Mesendoderm (in vitro differentiated cells): ENCODE measurements around the gene AKT1.

Experiments
- DNase-seq: peaks from one replicate; pipeline ENCODE4 v3.0.0; 2013
- H2AK5ac ChIP-seq: 2 replicates; pipeline ENCODE4 v1.6.1; 2013; ENCODE audit warnings: low read length, inconsistent platforms
- H2BK120ac ChIP-seq: 2 replicates; pipeline ENCODE4 v1.6.1; 2013; ENCODE audit warnings: low read depth, mild to moderate bottlenecking, low read length, moderate library complexity, mixed read lengths
- H2BK15ac ChIP-seq: replicated peaks from 2 replicates; pipeline ENCODE4 v1.6.1; 2013; ENCODE audit warnings: low read depth, mild to moderate bottlenecking, moderate library complexity
- H2BK5ac ChIP-seq: 2 replicates; pipeline ENCODE4 v1.6.1; 2013; ENCODE audit warnings: low read length, inconsistent platforms
- H3K18ac ChIP-seq: 2 replicates; pipeline ENCODE4 v1.6.1; 2013; ENCODE audit warnings: mild to moderate bottlenecking, low read length, mixed read lengths
- H3K23ac ChIP-seq: one replicate; pipeline ENCODE4 v1.6.1; 2013; ENCODE audit warnings: low read length
- H3K27ac ChIP-seq: 2 replicates; pipeline ENCODE4 v1.5.1; 2013; ENCODE audit warnings: low read depth, mild to moderate bottlenecking, inconsistent platforms, low read length, moderate library complexity
- H3K27me3 ChIP-seq: 2 replicates; pipeline ENCODE4 v1.6.1; 2013; ENCODE audit warnings: low read length, control low read depth, mild to moderate bottlenecking, inconsistent platforms; ENCODE audit not compliant: insufficient read depth, poor library complexity
- H3K36me3 ChIP-seq: 2 replicates; pipeline ENCODE4 v1.6.1; 2013; ENCODE audit warnings: low read length, inconsistent platforms; ENCODE audit not compliant: control insufficient read depth, insufficient read depth
- H3K4ac ChIP-seq: one replicate; pipeline ENCODE4 v1.6.1; 2013; ENCODE audit warnings: low read depth, mild to moderate bottlenecking, low read length, moderate library complexity
- H3K4me1 ChIP-seq: 2 replicates; pipeline ENCODE4 v1.6.1; 2013; ENCODE audit warnings: low read depth, low read length, inconsistent platforms; ENCODE audit not compliant: control insufficient read depth
- H3K4me2 ChIP-seq: 2 replicates; pipeline ENCODE4 v1.6.1; 2013; ENCODE audit warnings: low read length
- H3K4me3 ChIP-seq: 2 replicates; pipeline ENCODE4 v1.5.1; 2013; ENCODE audit warnings: mild to moderate bottlenecking, low read length
- H3K56ac ChIP-seq: one replicate; pipeline ENCODE4 v1.6.1; 2013; ENCODE audit warnings: low read length
- H3K79me1 ChIP-seq: 2 replicates; pipeline ENCODE4 v1.6.1; 2013; ENCODE audit warnings: low read length, inconsistent platforms
- H3K79me2 ChIP-seq: 2 replicates; pipeline ENCODE4 v1.6.1; 2013; ENCODE audit warnings: mild to moderate bottlenecking, low read length; ENCODE audit not compliant: control insufficient read depth, insufficient read depth
- H3K9ac ChIP-seq: 2 replicates; pipeline ENCODE4 v1.6.1; 2013; ENCODE audit warnings: low read length, inconsistent platforms
- H4K5ac ChIP-seq: one replicate; pipeline ENCODE4 v1.6.1; 2013; ENCODE audit warnings: low read length
- H4K8ac ChIP-seq: one replicate; pipeline ENCODE4 v1.6.1; 2013; ENCODE audit warnings: low read depth, mild to moderate bottlenecking, control low read depth, low read length, moderate library complexity
- WGBS: extraction: QIAGEN DNeasy Blood & Tissue Kit; methylation state at CpG from one replicate; pipeline ENCODE4 v1.1.7; 2013; ENCODE audit warnings: low lambda C conversion rate, missing lambda C conversion rate; ENCODE audit not compliant: insufficient coverage; ENCODE audit errors: extremely low coverage; 5-methylcytosine and 5-hydroxymethylcytosine counted together

Gene AKT1

DNA sequence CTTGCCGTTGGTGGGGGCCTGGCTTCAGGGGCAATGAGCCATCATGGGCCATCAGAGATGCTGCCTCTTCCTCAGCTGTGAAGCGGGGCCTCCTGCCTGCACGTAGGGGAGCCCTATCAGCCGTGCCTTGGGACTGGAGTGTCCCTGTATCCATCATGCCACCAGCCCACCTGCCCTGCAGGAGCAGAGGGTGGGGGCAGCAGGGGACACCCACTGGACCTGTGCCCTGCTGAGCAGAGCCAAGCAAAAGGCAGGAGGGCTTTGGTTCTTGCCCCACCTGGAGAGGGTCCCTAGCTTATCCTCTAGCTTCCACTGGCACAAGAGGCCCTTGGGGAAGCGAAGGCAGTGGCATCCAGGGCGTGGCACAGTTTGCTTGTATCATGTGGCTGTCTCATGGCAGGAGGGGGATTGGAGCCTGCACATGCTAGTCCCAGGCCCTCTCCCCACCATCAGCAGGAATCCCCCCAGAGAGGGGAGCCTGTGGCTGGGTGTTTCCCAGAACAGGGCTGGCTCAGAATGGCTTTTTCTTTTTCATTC lies 61.4 kb downstream of the AKT1 start:
- no peaks in the 10 kb centered on the region for H3K4me1 ChIP-seq
- no peak overlapping the region for H3K27ac ChIP-seq
- H3K9ac ChIP-seq: no peak overlapping the region
- H2AK5ac ChIP-seq: no peak overlapping the region
- DNase-seq: no peak
- H3K18ac ChIP-seq: no peak overlapping the region
- H4K8ac ChIP-seq: no peak overlapping the region
- no peak overlapping the region for H3K4ac ChIP-seq
- no peaks in the 10 kb centered on the region for H3K79me1 ChIP-seq
- H3K56ac ChIP-seq: no peak overlapping the region
- H3K4me3 ChIP-seq: no peak overlapping the region
- H3K79me2 ChIP-seq: no peaks in the 10 kb centered on the region
- H2BK5ac ChIP-seq: no peak overlapping the region
- no CpG with 5 or more reads among the region's 6 CpGs for WGBS
- no peak overlapping the region for H2BK120ac ChIP-seq
- no peak overlapping the region for H2BK15ac ChIP-seq
- H3K23ac ChIP-seq: no peak overlapping the region
- H3K4me2 ChIP-seq: no peak overlapping the region
- H3K27me3 ChIP-seq: no peaks in the 10 kb centered on the region
- H3K36me3 ChIP-seq: no peaks in the 10 kb centered on the region
- H4K5ac ChIP-seq: no peak overlapping the region

GRCh38 chr14:104732931-104733681 lies 62.4 kb downstream of the AKT1 start:
- Histone ChIP-seq H3K4me1 (no peaks in the 10 kb centered on the region), H3K79me1 (no peaks in the 10 kb centered on the region), H2BK15ac (no peak overlapping the region), H3K79me2 (no peaks in the 10 kb centered on the region), H3K18ac (no peak overlapping the region), H3K56ac (no peak overlapping the region), H3K27me3 (no peaks in the 10 kb centered on the region), H2BK5ac (no peak overlapping the region), H2AK5ac (no peak overlapping the region), H3K36me3 (no peaks in the 10 kb centered on the region), H4K8ac (no peak overlapping the region), H2BK120ac (no peak overlapping the region), H3K4me2 (no peak overlapping the region), H3K4ac (no peak overlapping the region), H3K4me3 (no peak overlapping the region), H3K9ac (no peak overlapping the region), H3K27ac (no peak overlapping the region), H4K5ac (no peak overlapping the region), H3K23ac (no peak overlapping the region)
- DNase-seq: no peak
- no CpG with 5 or more reads among the region's 23 CpGs for WGBS

- Histone ChIP-seq H2BK15ac (no peak overlapping the region), H3K4me1 (no peaks in the 10 kb centered on the region), H3K27me3 (no peaks in the 10 kb centered on the region), H4K8ac (no peak overlapping the region), H4K5ac (no peak overlapping the region), H3K9ac (no peak overlapping the region), H3K23ac (no peak overlapping the region), H3K56ac (no peak overlapping the region), H3K4me3 (no peak overlapping the region), H3K79me2 (no peaks in the 10 kb centered on the region), H3K27ac (no peak overlapping the region), H2AK5ac (no peak overlapping the region), H3K4ac (no peak overlapping the region), H3K36me3 (no peaks in the 10 kb centered on the region), H3K18ac (no peak overlapping the region), H2BK5ac (no peak overlapping the region), H2BK120ac (no peak overlapping the region), H3K4me2 (no peak overlapping the region), H3K79me1 (no peaks in the 10 kb centered on the region)
- DNase-seq: no peak
- WGBS: no CpG with 5 or more reads among the region's 14 CpGs
These were observed 63.2 kb downstream of the AKT1 start for GRCh38 chr14:104732355-104732804.

- Histone ChIP-seq H3K9ac (no peak overlapping the region), H3K36me3 (no peaks in the 10 kb centered on the region)
- DNase-seq: peak; percentile 85
These were observed 63.9 kb downstream of the AKT1 start for GRCh38 chr14:104731320-104732294.

DNA sequence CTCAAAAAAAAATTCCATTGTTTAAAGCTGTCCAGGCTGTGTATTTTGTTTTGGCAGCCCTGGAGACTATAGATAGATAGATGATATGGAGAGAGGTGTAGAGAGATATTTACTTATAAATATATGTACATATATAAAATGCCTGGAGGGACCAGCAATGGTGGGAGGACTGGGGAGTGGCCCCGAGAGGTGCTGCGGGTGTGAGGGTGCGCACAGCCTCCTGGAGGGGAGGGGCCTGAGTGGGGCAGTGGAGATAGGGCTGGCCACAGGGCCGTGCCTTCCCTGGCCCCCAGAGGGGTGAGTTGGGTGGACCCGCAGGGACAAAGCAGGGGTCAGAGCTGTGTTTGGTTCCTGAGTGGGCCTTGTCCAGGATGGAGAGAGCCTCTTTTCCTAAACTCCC lies 65.1 kb downstream of the AKT1 start:
- Histone ChIP-seq H3K4ac (no peak overlapping the region), H3K56ac (no peak overlapping the region), H3K79me1 (no peaks in the 10 kb centered on the region), H3K36me3 (no peaks in the 10 kb centered on the region), H4K8ac (no peak overlapping the region), H2BK15ac (no peak overlapping the region), H2AK5ac (no peak overlapping the region), H3K79me2 (no peaks in the 10 kb centered on the region), H4K5ac (no peak overlapping the region), H3K27ac (no peak overlapping the region), H3K23ac (no peak overlapping the region), H3K9ac (no peak overlapping the region), H3K4me3 (no peak overlapping the region), H3K18ac (no peak overlapping the region), H2BK5ac (no peak overlapping the region), H2BK120ac (no peak overlapping the region), H3K27me3 (no peaks in the 10 kb centered on the region), H3K4me2 (no peak overlapping the region), H3K4me1 (no peaks in the 10 kb centered on the region)
- WGBS: no CpG with 5 or more reads among the region's 5 CpGs
- DNase-seq: no peak

More at GRCh38 chr14:104731320-104732294, 63.9 kb downstream of the AKT1 start:
- Histone ChIP-seq H3K79me2 (no peaks in the 10 kb centered on the region), H3K4me1 (no peaks in the 10 kb centered on the region), H4K5ac (no peak overlapping the region), H3K27ac (no peak overlapping the region), H3K56ac (no peak overlapping the region), H3K79me1 (no peaks in the 10 kb centered on the region), H2AK5ac (no peak overlapping the region), H2BK5ac (no peak overlapping the region), H4K8ac (no peak overlapping the region), H3K18ac (no peak overlapping the region), H3K4ac (no peak overlapping the region), H3K4me3 (no peak overlapping the region), H2BK120ac (no peak overlapping the region), H3K27me3 (no peaks in the 10 kb centered on the region), H3K4me2 (no peak overlapping the region), H2BK15ac (no peak overlapping the region), H3K23ac (no peak overlapping the region)
- WGBS: no CpG with 5 or more reads among the region's 18 CpGs
